ENCODE data around the gene FAM3C. TPM values are rescaled to one million over a fixed set of nuclear protein-coding genes. Genes with fewer than 3 reads are reported as not detected.

Gene FAM3C
- polyA plus RNA-seq, 4 donors: 98.0 to 217 (median 156) TPM

GRCh38 chr7:121393005-121393366 lies 3.1 kb downstream of the FAM3C start:
- H3K4me3 ChIP-seq (ENCODE audit: low read depth in 1 of 3, low read length in 3 of 3): no peak overlapping the region
- no peaks in the 10 kb centered on the region for H3K27me3 ChIP-seq (ENCODE audit: control insufficient read depth in 3 of 3, insufficient read depth in 3 of 3, low read length in 3 of 3)
- peak overlapping the region in 1 of 3 donors; percentile 86 for H3K27ac ChIP-seq (ENCODE audit: low read depth in 1 of 3, low read length in 2 of 3)
- FAIRE-seq: no peak
- 96 to 97% (median 97%) methylated on average over 7 of the region's 7 CpGs for WGBS, 3 donors
- no peak for DNase-seq
- peaks cover 8 to 19% (median 11%) of the 10 kb centered on the region in 3 donors for H3K4me1 ChIP-seq (ENCODE audit: control insufficient read depth in 3 of 3, insufficient read depth in 2 of 3, low read depth in 1 of 3, low read length in 2 of 3)
- peaks cover 0 to 3% (median 3%) of the 10 kb centered on the region in 3 donors for H3K36me3 ChIP-seq (ENCODE audit: control insufficient read depth in 3 of 3, insufficient read depth in 2 of 3, low read depth in 1 of 3, low read length in 3 of 3)
- no peaks in the 10 kb centered on the region for H3K9me3 ChIP-seq (ENCODE audit: control insufficient read depth in 2 of 2, insufficient read depth in 1 of 2, low read depth in 1 of 2, low read length in 1 of 2)

- H3K4me3 ChIP-seq (ENCODE audit: low read depth in 1 of 3, low read length in 3 of 3): no peak overlapping the region
- H3K9me3 ChIP-seq (ENCODE audit: control insufficient read depth in 2 of 2, insufficient read depth in 1 of 2, low read depth in 1 of 2, low read length in 1 of 2): no peaks in the 10 kb centered on the region
- FAIRE-seq: no peak
- H3K27ac ChIP-seq (ENCODE audit: low read depth in 1 of 3, low read length in 2 of 3): no peak overlapping the region
- H3K4me1 ChIP-seq (ENCODE audit: control insufficient read depth in 3 of 3, insufficient read depth in 2 of 3, low read depth in 1 of 3, low read length in 2 of 3): peaks cover 8 to 17% (median 11%) of the 10 kb centered on the region in 3 donors
- no peaks in the 10 kb centered on the region for H3K27me3 ChIP-seq (ENCODE audit: control insufficient read depth in 3 of 3, insufficient read depth in 3 of 3, low read length in 3 of 3)
- no peak for DNase-seq
- peaks cover 0 to 3% (median 3%) of the 10 kb centered on the region in 3 donors for H3K36me3 ChIP-seq (ENCODE audit: control insufficient read depth in 3 of 3, insufficient read depth in 2 of 3, low read depth in 1 of 3, low read length in 3 of 3)
- 97 to 99% (median 97%) methylated on average over 10 of the region's 10 CpGs for WGBS, 3 donors
Observed at GRCh38 chr7:121392277-121393004, 3.7 kb downstream of the FAM3C start.

GRCh38 chr7:121391686-121392085 lies 4.4 kb downstream of the FAM3C start:
- H3K4me1 ChIP-seq (ENCODE audit: control insufficient read depth in 3 of 3, insufficient read depth in 2 of 3, low read depth in 1 of 3, low read length in 2 of 3): peaks cover 8 to 13% (median 12%) of the 10 kb centered on the region in 3 donors
- no peak overlapping the region for H3K4me3 ChIP-seq (ENCODE audit: low read depth in 1 of 3, low read length in 3 of 3)
- H3K9me3 ChIP-seq (ENCODE audit: control insufficient read depth in 2 of 2, insufficient read depth in 1 of 2, low read depth in 1 of 2, low read length in 1 of 2): no peaks in the 10 kb centered on the region
- no peak for DNase-seq
- H3K27me3 ChIP-seq (ENCODE audit: control insufficient read depth in 3 of 3, insufficient read depth in 3 of 3, low read length in 3 of 3): no peaks in the 10 kb centered on the region
- WGBS, 3 donors: 62 to 86% (median 76%) methylated on average over 3 of the region's 3 CpGs
- no peak for FAIRE-seq
- H3K36me3 ChIP-seq (ENCODE audit: control insufficient read depth in 3 of 3, insufficient read depth in 2 of 3, low read depth in 1 of 3, low read length in 3 of 3): peaks cover 0 to 3% (median 3%) of the 10 kb centered on the region in 3 donors
- no peak overlapping the region for H3K27ac ChIP-seq (ENCODE audit: low read depth in 1 of 3, low read length in 2 of 3)

- H3K27me3 ChIP-seq (ENCODE audit: control insufficient read depth in 3 of 3, insufficient read depth in 3 of 3, low read length in 3 of 3): no peaks in the 10 kb centered on the region
- no peak overlapping the region for H3K27ac ChIP-seq (ENCODE audit: low read depth in 1 of 3, low read length in 2 of 3)
- H3K4me1 ChIP-seq (ENCODE audit: control insufficient read depth in 3 of 3, insufficient read depth in 2 of 3, low read depth in 1 of 3, low read length in 2 of 3): peaks cover 9 to 15% (median 13%) of the 10 kb centered on the region in 3 donors
- DNase-seq (no peak), FAIRE-seq (no peak)
- peaks cover 0 to 3% (median 3%) of the 10 kb centered on the region in 3 donors for H3K36me3 ChIP-seq (ENCODE audit: control insufficient read depth in 3 of 3, insufficient read depth in 2 of 3, low read depth in 1 of 3, low read length in 3 of 3)
- no peaks in the 10 kb centered on the region for H3K9me3 ChIP-seq (ENCODE audit: control insufficient read depth in 2 of 2, insufficient read depth in 1 of 2, low read depth in 1 of 2, low read length in 1 of 2)
- WGBS, 3 donors: 29 to 73% (median 35%) methylated on average over 2 of the region's 2 CpGs
- H3K4me3 ChIP-seq (ENCODE audit: low read depth in 1 of 3, low read length in 3 of 3): no peak overlapping the region
Observed at GRCh38 chr7:121390617-121391016, 5.5 kb downstream of the FAM3C start.

- H3K27ac ChIP-seq (ENCODE audit: low read depth in 1 of 3, low read length in 2 of 3): no peak overlapping the region
- H3K4me1 ChIP-seq (ENCODE audit: control insufficient read depth in 3 of 3, insufficient read depth in 2 of 3, low read depth in 1 of 3, low read length in 2 of 3): peaks cover 11 to 18% (median 13%) of the 10 kb centered on the region in 3 donors
Observed at GRCh38 chr7:121390109-121390508, 6.0 kb downstream of the FAM3C start.

GRCh38 chr7:121388950-121389349 lies 7.2 kb downstream of the FAM3C start:
- 74 to 90% (median 79%) methylated on average over 1 of the region's 1 CpG for WGBS, 3 donors
- Histone ChIP-seq H3K9me3 (ENCODE audit: control insufficient read depth in 2 of 2, insufficient read depth in 1 of 2, low read depth in 1 of 2, low read length in 1 of 2) (no peaks in the 10 kb centered on the region), H3K4me3 (ENCODE audit: low read depth in 1 of 3, low read length in 3 of 3) (no peak overlapping the region), H3K36me3 (ENCODE audit: control insufficient read depth in 3 of 3, insufficient read depth in 2 of 3, low read depth in 1 of 3, low read length in 3 of 3) (peaks cover 0 to 4% (median 3%) of the 10 kb centered on the region in 3 donors), H3K4me1 (ENCODE audit: control insufficient read depth in 3 of 3, insufficient read depth in 2 of 3, low read depth in 1 of 3, low read length in 2 of 3) (peaks cover 15 to 20% (median 15%) of the 10 kb centered on the region in 3 donors), H3K27ac (ENCODE audit: low read depth in 1 of 3, low read length in 2 of 3) (no peak overlapping the region), H3K27me3 (ENCODE audit: control insufficient read depth in 3 of 3, insufficient read depth in 3 of 3, low read length in 3 of 3) (no peaks in the 10 kb centered on the region)
- FAIRE-seq (no peak), DNase-seq (no peak)

More at GRCh38 chr7:121390109-121390508, 6.0 kb downstream of the FAM3C start:
- Histone ChIP-seq H3K9me3 (ENCODE audit: control insufficient read depth in 2 of 2, insufficient read depth in 1 of 2, low read depth in 1 of 2, low read length in 1 of 2) (no peaks in the 10 kb centered on the region), H3K27me3 (ENCODE audit: control insufficient read depth in 3 of 3, insufficient read depth in 3 of 3, low read length in 3 of 3) (no peaks in the 10 kb centered on the region), H3K4me3 (ENCODE audit: low read depth in 1 of 3, low read length in 3 of 3) (no peak overlapping the region), H3K36me3 (ENCODE audit: control insufficient read depth in 3 of 3, insufficient read depth in 2 of 3, low read depth in 1 of 3, low read length in 3 of 3) (peaks cover 0 to 3% (median 3%) of the 10 kb centered on the region in 3 donors)
- DNase-seq: no peak
- FAIRE-seq: no peak

- peak; percentile 32 to 33 for DNase-seq
- Histone ChIP-seq H3K4me1 (ENCODE audit: control insufficient read depth in 3 of 3, insufficient read depth in 2 of 3, low read depth in 1 of 3, low read length in 2 of 3) (peaks cover 9 to 18% (median 13%) of the 10 kb centered on the region in 3 donors), H3K36me3 (ENCODE audit: control insufficient read depth in 3 of 3, insufficient read depth in 2 of 3, low read depth in 1 of 3, low read length in 3 of 3) (peaks cover 0 to 3% (median 2%) of the 10 kb centered on the region in 3 donors), H3K27ac (ENCODE audit: low read depth in 1 of 3, low read length in 2 of 3) (peak overlapping the region in 2 of 3 donors; percentile 0 to 80), H3K4me3 (ENCODE audit: low read depth in 1 of 3, low read length in 3 of 3) (no peak overlapping the region), H3K9me3 (ENCODE audit: control insufficient read depth in 2 of 2, insufficient read depth in 1 of 2, low read depth in 1 of 2, low read length in 1 of 2) (no peaks in the 10 kb centered on the region), H3K27me3 (ENCODE audit: control insufficient read depth in 3 of 3, insufficient read depth in 3 of 3, low read length in 3 of 3) (no peaks in the 10 kb centered on the region)
- 3 to 12% (median 4%) methylated on average over 1 of the region's 1 CpG for WGBS, 3 donors
- no peak for FAIRE-seq
Observed at GRCh38 chr7:121385800-121386179, 10.3 kb downstream of the FAM3C start.

- 36 to 69% (median 47%) methylated on average over 4 of the region's 4 CpGs for whole genome bisulfite sequencing, 3 donors
- peaks cover 6 to 18% (median 13%) of the 10 kb centered on the region in 3 donors for H3K4me1 ChIP-seq (ENCODE audit: control insufficient read depth in 3 of 3, insufficient read depth in 2 of 3, low read depth in 1 of 3, low read length in 2 of 3)
- no peaks in the 10 kb centered on the region for H3K9me3 ChIP-seq (ENCODE audit: control insufficient read depth in 2 of 2, insufficient read depth in 1 of 2, low read depth in 1 of 2, low read length in 1 of 2)
- FAIRE-seq (no peak), DNase-seq (peak in 1 of 2 donors; percentile 52)
- H3K27ac ChIP-seq (ENCODE audit: low read depth in 1 of 3, low read length in 2 of 3): peak overlapping the region in 1 of 3 donors; percentile 80
- peaks cover 0 to 3% (median 2%) of the 10 kb centered on the region in 3 donors for H3K36me3 ChIP-seq (ENCODE audit: control insufficient read depth in 3 of 3, insufficient read depth in 2 of 3, low read depth in 1 of 3, low read length in 3 of 3)
- no peaks in the 10 kb centered on the region for H3K27me3 ChIP-seq (ENCODE audit: control insufficient read depth in 3 of 3, insufficient read depth in 3 of 3, low read length in 3 of 3)
- H3K4me3 ChIP-seq (ENCODE audit: low read depth in 1 of 3, low read length in 3 of 3): no peak overlapping the region
Observed at GRCh38 chr7:121385056-121385799, 10.9 kb downstream of the FAM3C start.

All from small intestine (tissue), 7 donors.